AG04449 (cell line): ENCODE results near the gene SLC9A2.

Experiments
- CTCF ChIA-PET: fragments of 350-600 bp; formaldehyde crosslinking; extraction: SDS; loops from one replicate; lab custom pipeline; 2021; ENCODE audit warnings: antibody characterized with exemption; lab: Yijun Ruan, JAX
- POLR2A ChIA-PET: fragments of 400-600, 350-600 bp; formaldehyde crosslinking; extraction: SDS; loops from one replicate; lab custom pipeline; 2020; ENCODE audit warnings: antibody characterized with exemption, inconsistent platforms; lab: Yijun Ruan, JAX
- DNase-seq: peaks from one replicate; pipeline ENCODE4 v3.0.0-alpha.2; 2010; ENCODE audit warnings: low read depth, low spot score
- H3K4me3 ChIP-seq: 2 replicates; pipeline ENCODE4 v1.5.1; 2011; ENCODE audit warnings: low read depth, mild to moderate bottlenecking, control low read depth, low read length
- CTCF ChIP-seq: IDR thresholded peaks from one replicate; pipeline ENCODE4 v1.5.1; 2011; ENCODE audit warnings: mild to moderate bottlenecking, moderate library complexity, low read length, control low read depth, inconsistent platforms; ENCODE audit not compliant: insufficient read depth; ENCODE audit errors: missing control alignments

SLC9A2 gene

GRCh38 chr2:102672107-102672776 lies 52.9 kb downstream of the SLC9A2 start:
- TF ChIP-seq CTCF = no peak
- POLR2A ChIA-PET = no interaction called here
- CTCF ChIA-PET = no interaction called here
- no peak overlapping the region for H3K4me3 ChIP-seq
- DNase-seq = no peak

DNA sequence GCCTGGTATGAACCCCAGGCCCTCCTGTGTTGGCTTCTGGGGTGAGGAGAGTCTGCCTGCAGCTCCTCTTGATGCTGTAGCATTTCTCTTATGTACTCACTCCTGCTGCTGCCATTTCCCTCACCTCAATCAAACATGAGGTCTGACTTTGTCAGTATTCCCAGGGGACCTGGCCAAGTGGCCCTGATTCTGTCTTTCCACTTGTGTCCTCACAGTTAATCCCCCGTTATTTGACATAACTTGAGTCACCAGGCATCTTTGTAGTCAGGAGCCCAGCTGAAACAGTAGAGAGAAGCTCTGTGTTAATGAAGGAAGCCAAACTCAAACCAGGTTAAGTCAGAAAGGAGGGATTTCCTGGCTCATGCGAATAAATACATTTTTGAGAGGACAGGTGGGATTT lies 55.0 kb downstream of the SLC9A2 start:
- no peak overlapping the region for H3K4me3 ChIP-seq
- TF ChIP-seq CTCF = no peak
- CTCF ChIA-PET = no interaction called here
- no peak for DNase-seq
- POLR2A ChIA-PET = no interaction called here

GRCh38 chr2:102674836-102675235 lies 55.5 kb downstream of the SLC9A2 start:
- POLR2A ChIA-PET = no interaction called here
- H3K4me3 ChIP-seq = no peak overlapping the region
- no peak for DNase-seq
- CTCF ChIA-PET = no interaction called here
- no peak for TF ChIP-seq CTCF

DNA sequence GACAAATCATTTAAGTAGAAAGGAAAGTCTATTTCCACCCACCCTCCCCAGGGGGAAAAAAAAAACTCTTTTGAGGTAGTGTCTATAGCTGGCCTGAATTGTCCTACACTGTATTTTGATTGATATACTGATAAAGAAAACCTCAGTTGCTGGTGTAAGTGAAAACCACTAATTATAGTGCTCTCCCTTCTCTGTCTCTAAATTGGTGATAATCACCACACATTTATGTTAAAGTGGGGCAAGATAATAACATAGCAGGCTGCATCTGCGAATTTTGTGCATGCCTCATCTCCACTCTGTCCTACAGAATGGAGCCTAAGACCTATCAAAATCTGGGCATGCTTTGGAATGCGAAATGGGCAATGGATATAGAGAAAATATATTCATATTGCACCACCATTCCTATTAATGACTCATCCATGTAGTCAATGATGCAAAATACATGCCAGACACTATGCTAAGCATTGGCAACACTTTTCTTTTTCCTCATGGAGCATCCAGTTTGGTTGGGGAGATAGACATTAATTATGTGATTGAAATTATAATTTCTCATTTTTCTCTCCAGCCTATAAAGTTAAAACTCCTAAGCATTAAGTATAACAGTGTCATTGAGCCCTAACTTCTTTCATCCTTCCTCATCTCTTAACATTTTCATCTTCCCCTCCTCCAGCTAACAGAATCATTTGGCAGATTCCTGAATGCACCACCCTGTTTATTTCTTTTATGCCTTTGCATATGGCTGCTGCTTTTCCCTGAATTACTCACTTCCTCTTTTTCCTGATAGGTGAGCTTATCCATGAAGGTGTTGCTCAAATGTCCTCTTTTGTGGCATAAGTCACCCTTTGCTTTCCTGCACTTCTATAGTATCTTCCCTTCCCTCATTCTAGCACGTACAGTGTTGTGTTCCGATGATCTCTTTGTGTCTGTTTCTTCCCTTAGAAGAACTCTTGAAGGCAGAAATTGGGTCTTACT lies 58.2 kb downstream of the SLC9A2 start:
- no peak for DNase-seq
- H3K4me3 ChIP-seq = no peak overlapping the region
- CTCF ChIA-PET = no interaction called here
- POLR2A ChIA-PET = no interaction called here
- TF ChIP-seq CTCF = no peak

DNA sequence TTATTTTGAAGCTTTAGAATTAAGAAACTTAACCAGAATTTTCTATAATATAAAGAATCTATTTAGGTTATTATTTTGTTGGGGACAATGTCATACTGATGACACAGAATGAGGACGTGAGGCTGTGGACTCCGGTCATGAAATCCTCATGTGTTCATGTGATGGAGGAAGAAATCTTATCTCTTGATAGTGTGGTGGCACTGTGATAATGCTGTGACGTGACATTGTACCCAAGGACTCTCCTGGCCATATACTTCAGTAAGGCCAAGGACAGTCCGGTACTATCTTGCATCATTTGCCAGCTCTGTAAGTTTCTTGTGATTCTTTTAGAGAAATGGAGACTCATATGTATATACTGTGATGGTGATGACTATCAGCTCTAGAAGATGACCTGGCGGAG lies 59.1 kb downstream of the SLC9A2 start:
- no peak overlapping the region for H3K4me3 ChIP-seq
- ChIA-PET CTCF (no interaction called here), POLR2A (no interaction called here)
- DNase-seq = no peak
- TF ChIP-seq CTCF = no peak
